Activated naive CD8-positive, alpha-beta T cell treated with anti-CD3 and anti-CD28 coated beads for 36 hours (primary cell): ENCODE measurements around the gene DENND1A. TPM values are rescaled to one million over a fixed set of nuclear protein-coding genes. Genes with fewer than 3 reads are reported as not detected.

Experiments used
- DNase-seq: peaks from one replicate; pipeline ENCODE4 v3.0.0; 2021
- H3K27ac Mint-ChIP-seq: one replicate; pipeline ENCODE4 v1.8.0; 2022; ENCODE audit warnings: mild to moderate bottlenecking, moderate library complexity, mixed read lengths
- H3K27me3 Mint-ChIP-seq: one replicate; pipeline ENCODE4 v1.8.0; 2022; ENCODE audit warnings: mild to moderate bottlenecking, mixed read lengths
- H3K36me3 Mint-ChIP-seq: one replicate; pipeline ENCODE4 v1.8.0; 2021; ENCODE audit warnings: mild to moderate bottlenecking, mixed read lengths
- H3K4me1 Mint-ChIP-seq: one replicate; pipeline ENCODE4 v1.8.0; 2021; ENCODE audit warnings: mixed read lengths
- H3K4me3 Mint-ChIP-seq: one replicate; pipeline ENCODE4 v1.8.0; 2022; ENCODE audit warnings: mild to moderate bottlenecking, moderate library complexity, mixed read lengths
- H3K9me3 Mint-ChIP-seq: one replicate; pipeline ENCODE4 v1.8.0; 2022; ENCODE audit warnings: mixed read lengths
- total RNA-seq, 2 experiments: library from RNA; stranded (reverse); gene quantifications; one replicate each; pipeline ENCODE4 v1.2.3, GENCODE V29; 2021

Gene DENND1A
- total RNA-seq, 2 experiments from 2014 or later = 21.3 to 22.1 TPM

GRCh38 chr9:123868002-123868401 is 61.9 kb downstream of the DENND1A start:
- Mint-ChIP-seq H3K36me3 (peaks cover 28% of the 10 kb centered on the region), H3K27ac (peak overlapping the region; percentile 54), H3K4me3 (no peak overlapping the region), H3K27me3 (no peaks in the 10 kb centered on the region), H3K4me1 (peaks cover 35% of the 10 kb centered on the region), H3K9me3 (peaks cover 8% of the 10 kb centered on the region)
- DNase-seq = no peak

DNA sequence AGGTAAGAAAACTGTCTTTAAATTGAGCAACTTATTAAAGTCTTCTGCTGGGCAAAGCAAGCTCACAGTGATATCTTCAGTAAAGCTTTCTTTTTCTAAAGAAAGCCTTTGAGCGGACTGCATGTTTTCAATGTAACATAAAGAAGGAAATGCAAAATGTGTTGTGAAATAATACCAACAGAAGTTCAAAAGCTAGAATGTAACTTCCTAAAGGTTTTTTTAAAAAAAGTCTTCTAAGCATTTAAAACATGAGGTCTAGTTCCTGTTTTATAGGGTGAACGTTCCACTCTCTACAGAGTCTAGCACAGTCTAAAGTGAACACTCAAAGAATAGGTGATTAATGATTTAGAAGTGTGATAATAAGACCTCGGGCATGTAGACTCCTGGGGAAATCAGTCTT is 62.9 kb downstream of the DENND1A start:
- no peaks in the 10 kb centered on the region for H3K27me3 Mint-ChIP-seq
- peak overlapping the region; percentile 6 for H3K27ac Mint-ChIP-seq
- no peak for DNase-seq
- H3K36me3 Mint-ChIP-seq = peaks cover 28% of the 10 kb centered on the region
- H3K9me3 Mint-ChIP-seq = peaks cover 8% of the 10 kb centered on the region
- H3K4me1 Mint-ChIP-seq = peaks cover 35% of the 10 kb centered on the region
- no peak overlapping the region for H3K4me3 Mint-ChIP-seq

GRCh38 chr9:123866497-123866896 is 63.4 kb downstream of the DENND1A start:
- Mint-ChIP-seq H3K4me3 (no peak overlapping the region), H3K9me3 (peaks cover 8% of the 10 kb centered on the region)

GRCh38 chr9:123865226-123866000 is 64.5 kb downstream of the DENND1A start:
- no peaks in the 10 kb centered on the region for H3K27me3 Mint-ChIP-seq
- H3K36me3 Mint-ChIP-seq = peaks cover 28% of the 10 kb centered on the region
- H3K4me1 Mint-ChIP-seq = peaks cover 33% of the 10 kb centered on the region
- peaks cover 8% of the 10 kb centered on the region for H3K9me3 Mint-ChIP-seq
- no peak for DNase-seq
- no peak overlapping the region for H3K27ac Mint-ChIP-seq
- H3K4me3 Mint-ChIP-seq = no peak overlapping the region

More at GRCh38 chr9:123866497-123866896, 63.4 kb downstream of the DENND1A start:
- no peaks in the 10 kb centered on the region for H3K27me3 Mint-ChIP-seq
- no peak overlapping the region for H3K27ac Mint-ChIP-seq
- DNase-seq = no peak
- H3K36me3 Mint-ChIP-seq = peaks cover 28% of the 10 kb centered on the region
- peaks cover 33% of the 10 kb centered on the region for H3K4me1 Mint-ChIP-seq

GRCh38 chr9:123864251-123864650 is 65.7 kb downstream of the DENND1A start:
- peaks cover 29% of the 10 kb centered on the region for H3K4me1 Mint-ChIP-seq
- no peak for DNase-seq
- no peak overlapping the region for H3K4me3 Mint-ChIP-seq
- peaks cover 18% of the 10 kb centered on the region for H3K36me3 Mint-ChIP-seq
- peaks cover 3% of the 10 kb centered on the region for H3K9me3 Mint-ChIP-seq
- H3K27me3 Mint-ChIP-seq = no peaks in the 10 kb centered on the region
- no peak overlapping the region for H3K27ac Mint-ChIP-seq

DNA sequence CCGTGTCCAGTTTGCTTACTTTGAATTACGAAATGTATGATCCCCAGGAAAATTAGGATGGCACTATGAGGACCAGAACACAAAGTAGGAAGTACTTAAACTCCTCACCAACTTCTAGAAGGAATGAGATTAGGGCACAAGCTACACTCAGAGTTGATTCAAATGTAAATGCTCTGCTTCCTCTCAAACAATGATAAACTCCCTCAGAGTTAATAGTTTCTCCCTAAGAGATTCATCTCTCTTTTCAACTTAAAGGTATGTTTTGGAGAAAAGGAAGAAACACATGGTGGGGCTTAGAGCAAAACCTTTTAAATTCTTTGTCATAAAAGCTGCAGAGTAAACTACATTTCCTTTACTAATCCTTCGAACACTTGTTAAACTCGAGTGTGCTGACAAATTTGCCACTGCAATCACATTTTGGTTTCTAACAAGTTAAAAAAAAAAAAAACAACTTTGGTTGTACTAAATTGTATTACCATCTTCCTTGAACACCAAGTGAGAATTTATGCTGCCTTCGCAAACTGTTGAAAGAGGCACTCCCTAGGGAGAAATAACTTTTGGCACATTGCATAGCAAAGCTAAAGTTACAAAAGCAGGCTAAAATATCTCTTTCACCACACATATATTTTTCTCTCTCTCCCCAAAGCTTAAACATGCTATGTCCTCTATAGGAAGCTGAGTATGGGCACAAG is 66.6 kb downstream of the DENND1A start:
- H3K4me1 Mint-ChIP-seq = peaks cover 24% of the 10 kb centered on the region
- H3K27me3 Mint-ChIP-seq = no peaks in the 10 kb centered on the region
- no peak overlapping the region for H3K27ac Mint-ChIP-seq
- H3K4me3 Mint-ChIP-seq = no peak overlapping the region
- H3K36me3 Mint-ChIP-seq = peaks cover 23% of the 10 kb centered on the region
- peaks cover 3% of the 10 kb centered on the region for H3K9me3 Mint-ChIP-seq
- no peak for DNase-seq

DNA sequence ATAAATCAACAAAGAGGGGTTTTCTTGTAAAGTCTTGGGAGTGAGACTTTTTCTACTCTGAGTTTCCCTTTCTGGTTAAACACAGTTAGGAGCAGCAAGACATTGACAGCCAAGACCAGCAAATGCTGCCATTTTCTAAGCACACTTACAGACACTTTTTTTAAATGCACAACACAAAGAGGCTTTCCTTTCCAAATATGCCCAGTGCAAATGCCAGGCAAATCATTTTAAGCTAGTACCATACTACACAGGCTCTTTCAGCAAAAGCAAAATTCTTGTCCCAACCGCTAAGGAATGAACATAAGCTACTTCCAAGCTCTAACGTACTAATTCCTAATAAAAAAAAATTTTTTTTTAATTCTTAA is 68.2 kb downstream of the DENND1A start:
- H3K27me3 Mint-ChIP-seq = no peaks in the 10 kb centered on the region
- H3K4me1 Mint-ChIP-seq = peaks cover 10% of the 10 kb centered on the region
- H3K27ac Mint-ChIP-seq = no peak overlapping the region
- DNase-seq = no peak
- peaks cover 22% of the 10 kb centered on the region for H3K36me3 Mint-ChIP-seq
- H3K4me3 Mint-ChIP-seq = no peak overlapping the region
- peaks cover 3% of the 10 kb centered on the region for H3K9me3 Mint-ChIP-seq

GRCh38 chr9:123861086-123861755 is 68.7 kb downstream of the DENND1A start:
- H3K4me3 Mint-ChIP-seq = no peak overlapping the region
- H3K9me3 Mint-ChIP-seq = peaks cover 3% of the 10 kb centered on the region
- DNase-seq = no peak
- H3K36me3 Mint-ChIP-seq = peaks cover 27% of the 10 kb centered on the region
- peaks cover 7% of the 10 kb centered on the region for H3K4me1 Mint-ChIP-seq
- no peaks in the 10 kb centered on the region for H3K27me3 Mint-ChIP-seq
- H3K27ac Mint-ChIP-seq = no peak overlapping the region

- no peak for DNase-seq
- H3K27ac Mint-ChIP-seq = no peak overlapping the region
These were observed 69.3 kb downstream of the DENND1A start for GRCh38 chr9:123860603-123861002.

GRCh38 chr9:123852403-123852802 is 77.5 kb downstream of the DENND1A start:
- peaks cover 46% of the 10 kb centered on the region for H3K36me3 Mint-ChIP-seq
- peaks cover 6% of the 10 kb centered on the region for H3K4me1 Mint-ChIP-seq
- H3K9me3 Mint-ChIP-seq = peaks cover 10% of the 10 kb centered on the region
- no peak for DNase-seq
- no peak overlapping the region for H3K4me3 Mint-ChIP-seq
- H3K27me3 Mint-ChIP-seq = no peaks in the 10 kb centered on the region
- no peak overlapping the region for H3K27ac Mint-ChIP-seq

More at GRCh38 chr9:123860603-123861002, 69.3 kb downstream of the DENND1A start:
- H3K36me3 Mint-ChIP-seq = peaks cover 26% of the 10 kb centered on the region
- H3K4me1 Mint-ChIP-seq = peaks cover 2% of the 10 kb centered on the region
- no peak overlapping the region for H3K4me3 Mint-ChIP-seq
- H3K27me3 Mint-ChIP-seq = no peaks in the 10 kb centered on the region
- no peaks in the 10 kb centered on the region for H3K9me3 Mint-ChIP-seq

- Mint-ChIP-seq H3K36me3 (peaks cover 47% of the 10 kb centered on the region), H3K4me3 (no peak overlapping the region), H3K9me3 (peaks cover 15% of the 10 kb centered on the region), H3K27ac (no peak overlapping the region), H3K27me3 (no peaks in the 10 kb centered on the region), H3K4me1 (peaks cover 6% of the 10 kb centered on the region)
- DNase-seq = no peak
These were observed 78.1 kb downstream of the DENND1A start for GRCh38 chr9:123851851-123852250.

GRCh38 chr9:123848447-123849085 is 81.4 kb downstream of the DENND1A start:
- Mint-ChIP-seq H3K27me3 (no peaks in the 10 kb centered on the region), H3K36me3 (peaks cover 54% of the 10 kb centered on the region), H3K27ac (no peak overlapping the region), H3K4me3 (no peak overlapping the region), H3K9me3 (peaks cover 29% of the 10 kb centered on the region), H3K4me1 (peaks cover 6% of the 10 kb centered on the region)
- no peak for DNase-seq

- no peak for DNase-seq
- H3K27ac Mint-ChIP-seq = no peak overlapping the region
- H3K4me1 Mint-ChIP-seq = peaks cover 6% of the 10 kb centered on the region
- H3K9me3 Mint-ChIP-seq = peaks cover 29% of the 10 kb centered on the region
- no peak overlapping the region for H3K4me3 Mint-ChIP-seq
- H3K36me3 Mint-ChIP-seq = peaks cover 65% of the 10 kb centered on the region
- no peaks in the 10 kb centered on the region for H3K27me3 Mint-ChIP-seq
These were observed 83.0 kb downstream of the DENND1A start for GRCh38 chr9:123846966-123847365.

GRCh38 chr9:123843703-123844102 is 86.2 kb downstream of the DENND1A start:
- peaks cover 25% of the 10 kb centered on the region for H3K9me3 Mint-ChIP-seq
- H3K27me3 Mint-ChIP-seq = no peaks in the 10 kb centered on the region
- DNase-seq = no peak
- peaks cover 62% of the 10 kb centered on the region for H3K36me3 Mint-ChIP-seq
- H3K4me1 Mint-ChIP-seq = peaks cover 9% of the 10 kb centered on the region
- no peak overlapping the region for H3K4me3 Mint-ChIP-seq
- H3K27ac Mint-ChIP-seq = no peak overlapping the region

DNA sequence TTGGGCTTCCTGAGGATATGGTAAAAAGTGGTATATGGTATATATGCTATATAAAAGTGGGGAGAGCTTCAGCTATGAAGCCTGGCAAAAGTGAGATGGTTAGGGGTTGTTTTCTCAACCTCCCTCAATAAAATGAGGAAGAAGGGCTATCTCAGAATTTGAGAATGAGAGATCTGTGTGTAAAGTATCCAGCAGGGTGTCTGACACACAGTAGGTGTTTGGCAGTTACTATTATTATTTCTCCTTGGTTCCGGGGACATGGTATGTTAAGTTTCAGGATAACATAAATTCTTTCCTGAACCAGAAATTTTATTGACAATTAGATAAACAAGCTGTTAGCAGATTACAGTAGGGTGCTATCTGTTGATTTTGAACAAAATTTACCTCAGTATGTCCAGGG is 94.1 kb downstream of the DENND1A start:
- no peak overlapping the region for H3K27ac Mint-ChIP-seq
- no peaks in the 10 kb centered on the region for H3K27me3 Mint-ChIP-seq
- peaks cover 22% of the 10 kb centered on the region for H3K36me3 Mint-ChIP-seq
- H3K4me1 Mint-ChIP-seq = peaks cover 25% of the 10 kb centered on the region
- no peak overlapping the region for H3K4me3 Mint-ChIP-seq
- peaks cover 6% of the 10 kb centered on the region for H3K9me3 Mint-ChIP-seq
- no peak for DNase-seq
